HEK293T (cell line): ENCODE results near the gene CALCB.

Experiments used
- HDGF ChIP-seq: fragments of 450-650 bp; IDR thresholded peaks from 2 replicates; pipeline ENCODE4 v1.6.1; 2017; ENCODE audit warnings: antibody characterized with exemption, borderline replicate concordance
- SP1 ChIP-seq: fragments of 450-650 bp; IDR thresholded peaks from 2 replicates; pipeline ENCODE4 v1.6.1; 2017
- SUZ12 ChIP-seq: fragments of 450-650 bp; IDR thresholded peaks from 2 replicates; pipeline ENCODE4 v1.6.1; 2016; ENCODE audit warnings: mild to moderate bottlenecking

DNA sequence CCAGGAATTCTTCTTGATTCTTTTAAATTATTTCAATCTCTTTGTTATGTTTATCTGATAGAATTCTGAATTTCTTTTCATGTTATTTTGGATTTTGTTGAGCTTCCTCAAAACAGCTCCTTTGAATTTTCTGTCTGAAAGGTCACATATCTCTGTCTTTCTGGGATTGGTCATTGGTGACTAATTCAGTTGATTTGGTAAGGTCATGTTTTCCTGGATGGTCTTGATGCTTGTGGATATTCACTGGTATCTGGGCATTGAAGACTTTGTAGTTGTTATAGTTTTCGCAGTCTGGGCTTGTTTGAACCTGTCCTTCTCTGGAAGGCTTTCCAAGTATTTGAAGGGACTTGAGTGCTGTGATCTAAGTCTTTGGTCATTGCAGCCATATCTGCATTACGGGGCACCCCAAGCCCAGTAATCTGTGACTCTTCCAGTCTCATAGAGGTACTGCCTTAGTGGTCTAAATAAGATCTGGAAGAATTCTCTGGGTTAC, 22.4 kb downstream of the CALCB start:
- TF ChIP-seq HDGF, result no peak
- no peak for TF ChIP-seq SP1
- no peak for TF ChIP-seq SUZ12
